Left cardiac atrium (tissue), 4 donors: ENCODE results near the gene PRAMEF26. TPM values are rescaled to one million over a fixed set of nuclear protein-coding genes. Genes with fewer than 3 reads are reported as not detected.
"Not testable (repeated sequence)": the region's sequence is repeated elsewhere in the genome, so short reads cannot be mapped to it uniquely, and the experiment has no call there.

Experiments used
- ATAC-seq, 2 donors: fragments of 200-7000 bp; cut with Tn5 transposase; one replicate each; pipeline ENCODE4 v1.9.1; 2020; ENCODE audit warnings: mild to moderate bottlenecking in 2 of 2, moderate library complexity in 2 of 2
- DNase-seq: peaks from one replicate; pipeline ENCODE4 v3.0.0-alpha.2; 2020
- intact Hi-C, 2 donors: fragments of 100-400 bp; cut with DNase I; formaldehyde crosslinking; loops; one replicate each; pipeline versions ENCODE4 v1.14.1 to v1.15.1; 2022 to 2023
- long read RNA-seq: library from polyadenylated mRNA; unstranded; transcript quantifications from one replicate; pipeline ENCODE4 v2.0.0, GENCODE V29; 2021
- total RNA-seq, 2 donors: library from RNA; stranded (reverse); fragmentation: NEBNext Ultra II Directional; extraction: Animal tissue kit (Norgen Biotek cat#: 25700); gene quantifications; one replicate each; pipeline ENCODE4 v1.2.1, GENCODE V29; 2021
- donor health status: DM: no; HTN: yes; CAD: no.
- donor health status: DM: no; HTN: yes; CAD: no; lungs with severe emphysema.
- donor health status: DM: yes; HTN: yes; CAD: no.
- donor health status: Dilated cardiomyopathy.

PRAMEF26 gene
- not detected for total RNA-seq
- long read RNA-seq = 0 reads

DNA sequence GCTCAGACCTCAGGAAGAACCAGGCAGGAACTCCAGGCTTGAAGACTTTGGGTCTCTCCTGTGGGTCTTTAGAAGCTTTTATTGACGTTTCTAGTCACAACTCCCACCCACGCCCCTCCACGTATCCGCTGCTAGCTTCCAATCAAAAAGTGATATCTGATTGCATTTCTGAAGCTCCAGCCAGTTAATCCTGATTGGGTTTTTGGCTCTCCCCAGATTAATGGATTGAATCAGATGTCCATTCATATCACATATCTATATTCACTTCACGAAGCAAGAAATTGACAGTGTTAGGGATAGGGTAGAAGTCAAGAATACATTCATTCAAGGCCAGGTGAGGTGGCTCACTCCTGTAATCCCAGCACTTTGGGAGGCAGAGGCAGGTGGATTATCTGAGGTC, at the start of gene PRAMEF26:
TSS of gene PRAMEF26 (minus strand) at position 101 of the 400 bp plus-strand sequence. CDS start 2,914 bp downstream, outside the sequence.
- ATAC-seq, DNase-seq, intact Hi-C loops: not testable (repeated sequence)

DNA sequence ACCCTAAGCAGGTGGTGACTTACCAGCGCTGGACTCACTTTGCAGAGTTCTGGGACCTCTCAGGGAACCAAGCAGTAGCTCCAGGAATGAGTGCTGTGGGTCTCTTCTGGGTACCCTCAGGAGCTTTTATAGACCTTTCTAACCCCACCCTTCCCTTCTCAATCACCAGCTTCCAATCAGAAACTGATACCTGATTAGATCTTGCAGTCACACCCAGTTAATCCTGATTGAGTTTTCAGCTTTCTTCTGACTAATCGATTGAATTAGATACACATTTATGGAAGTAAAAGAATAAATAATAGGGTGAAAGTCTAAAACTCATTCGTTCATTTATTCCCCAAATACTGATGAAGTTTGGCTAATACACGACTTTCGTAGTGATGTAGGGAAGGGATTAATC, 45.5 kb upstream of the PRAMEF26 start, which contains the start of gene PRAMEF13:
TSS of gene PRAMEF13 (minus strand) at position 101 of the 400 bp plus-strand sequence. CDS start 1,820 bp downstream, outside the sequence.
- intact Hi-C loops, DNase-seq, ATAC-seq: not testable (repeated sequence)

DNA sequence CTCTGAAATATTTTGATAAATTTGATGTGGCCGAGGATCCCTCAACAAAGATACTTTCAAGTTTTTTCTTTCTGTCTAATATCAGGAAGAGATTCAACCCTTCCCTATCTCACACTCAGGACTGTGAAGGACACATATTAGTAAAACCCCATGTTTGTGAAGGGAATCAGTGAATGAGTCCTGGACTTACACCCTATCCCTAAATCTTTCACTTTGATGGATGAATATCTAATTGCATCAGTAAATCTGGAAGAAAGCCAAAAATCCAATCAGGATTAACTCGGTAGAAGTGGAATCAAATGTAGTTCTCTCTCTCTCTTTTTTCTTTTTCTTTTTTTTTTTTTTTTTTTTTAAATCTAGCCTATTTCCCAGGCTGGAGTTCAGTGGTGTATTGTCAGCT, 15.7 kb upstream of the PRAMEF26 start, which contains the start of gene PRAMEF9:
TSS of gene PRAMEF9 (plus strand) at position 301 of the 400 bp plus-strand sequence. CDS start 3,433 bp downstream, outside the sequence.
- DNase-seq, intact Hi-C loops, ATAC-seq: not testable (repeated sequence)

DNA sequence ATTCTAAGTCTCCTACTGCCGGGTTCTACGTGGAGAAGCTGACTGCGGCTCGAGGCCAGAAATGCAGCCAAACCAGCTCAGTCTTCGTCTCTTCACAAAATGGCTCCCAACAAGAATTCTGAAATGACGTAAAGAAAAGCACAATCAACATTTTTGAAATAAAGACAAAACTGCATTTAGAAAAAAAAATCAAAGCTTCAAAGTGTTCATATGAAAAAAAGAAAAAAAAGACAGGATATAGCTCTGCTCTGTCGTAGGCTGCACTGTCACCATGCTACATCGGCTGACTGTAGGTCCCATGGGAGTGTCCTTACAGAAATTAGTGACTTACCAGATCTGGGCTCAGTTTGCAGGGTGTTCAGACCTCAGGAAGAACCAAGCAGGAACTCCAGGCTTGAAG, 9.7 kb upstream of the PRAMEF26 start, which contains the start of gene HNRNPCL4:
TSS of gene HNRNPCL4 (minus strand) at position 101 of the 400 bp plus-strand sequence. CDS start 164 bp downstream, outside the sequence.
- ATAC-seq, intact Hi-C loops, DNase-seq: not testable (repeated sequence)

- intact Hi-C loops, DNase-seq, ATAC-seq: not testable (repeated sequence)
Observed at GRCh38 chr1:13116754-13117153, 39.1 kb downstream of the PRAMEF26 start, which contains the start of gene HNRNPCL2. Gene HNRNPCL2, minus strand, starts transcription at chr1:13116854. Its CDS starts 454 bp downstream, at chr1:13116400.

Other genes with a start within 250 kb of the PRAMEF26 start
- gene PRAMEF7, start 239.4 kb downstream of the PRAMEF26 start, total RNA-seq = not detected
- gene PRAMEF6, start 208.4 kb downstream of the PRAMEF26 start, total RNA-seq = not detected
- gene PRAMEF27, start 99.4 kb downstream of the PRAMEF26 start, total RNA-seq = not detected
- gene HNRNPCL3, start 95.2 kb downstream of the PRAMEF26 start, total RNA-seq = not detected
- not detected for gene PRAMEF25, start 85.2 kb downstream of the PRAMEF26 start, total RNA-seq
- gene HNRNPCL2, start 39.2 kb downstream of the PRAMEF26 start, total RNA-seq = not detected
- gene HNRNPCL4, start 9.6 kb upstream of the PRAMEF26 start, total RNA-seq = not detected
- not detected for gene PRAMEF9, start 15.8 kb upstream of the PRAMEF26 start, total RNA-seq
- gene PRAMEF13, start 45.4 kb upstream of the PRAMEF26 start, total RNA-seq = not detected
- not detected for gene PRAMEF18, start 70.1 kb upstream of the PRAMEF26 start, total RNA-seq
- not detected for gene PRAMEF5, start 98.2 kb upstream of the PRAMEF26 start, total RNA-seq
- not detected for gene PRAMEF8, start 129.1 kb upstream of the PRAMEF26 start, total RNA-seq
- gene PRAMEF33, start 147.5 kb upstream of the PRAMEF26 start, total RNA-seq = not detected
- gene PRAMEF15, start 159.6 kb upstream of the PRAMEF26 start, total RNA-seq = not detected
- not detected for gene PRAMEF14, start 191.1 kb upstream of the PRAMEF26 start, total RNA-seq
- not detected for gene PRAMEF19, start 215.9 kb upstream of the PRAMEF26 start, total RNA-seq
- not detected for gene PRAMEF17, start 233.6 kb upstream of the PRAMEF26 start, total RNA-seq